WTC11 (cell line): ENCODE results near the gene GUCY1B1. TPM values are rescaled to one million over a fixed set of nuclear protein-coding genes. Genes with fewer than 3 reads are reported as not detected.

Experiments used
- ATAC-seq: fragments of 200-7000 bp; cut with Tn5 transposase; 2 replicates; pipeline ENCODE4 v1.10.0; 2021; ENCODE audit warnings: mild to moderate bottlenecking, moderate library complexity
- CTCF ChIA-PET: fragments of 300-600 bp; sonication (Branson Sonifier 250); formaldehyde crosslinking; loops from one replicate; lab custom pipeline; 2021; ENCODE audit warnings: antibody characterized with exemption; lab: Charles Lee
- POLR2A ChIA-PET: fragments of 350-600 bp; sonication (Branson Sonifier 250); formaldehyde crosslinking; loops from one replicate; lab custom pipeline; 2021; ENCODE audit warnings: antibody characterized with exemption; lab: Charles Lee
- DNase-seq: peaks from one replicate; pipeline ENCODE4 v3.0.0; 2021; ENCODE audit warnings: low spot score
- H3K27ac Mint-ChIP-seq: 2 replicates; pipeline ENCODE4 v1.8.0; 2021; ENCODE audit warnings: mixed read lengths
- H3K27me3 Mint-ChIP-seq: 2 replicates; pipeline ENCODE4 v1.8.0; 2021; ENCODE audit warnings: low read depth, mild to moderate bottlenecking, moderate library complexity, mixed read lengths
- H3K36me3 Mint-ChIP-seq: 2 replicates; pipeline ENCODE4 v1.8.0; 2021; ENCODE audit warnings: mixed read lengths
- H3K4me1 Mint-ChIP-seq: 2 replicates; pipeline ENCODE4 v1.8.0; 2022; ENCODE audit warnings: mixed read lengths
- H3K4me3 Mint-ChIP-seq: 2 replicates; pipeline ENCODE4 v1.8.0; 2021; ENCODE audit warnings: mild to moderate bottlenecking, moderate library complexity, mixed read lengths
- H3K9me3 Mint-ChIP-seq: 2 replicates; pipeline ENCODE4 v1.8.0; 2021; ENCODE audit warnings: mixed read lengths
- AFF4 ChIP-seq: sonication (generic); formaldehyde crosslinking; IDR thresholded peaks from 2 replicates; pipeline ENCODE4 v1.8.1; 2023; ENCODE audit warnings: mild to moderate bottlenecking, missing genetic modification reagents, borderline replicate concordance
- CREM ChIP-seq: sonication (generic); formaldehyde crosslinking; IDR thresholded peaks from 2 replicates; pipeline ENCODE4 v1.8.1; 2022; ENCODE audit warnings: mild to moderate bottlenecking, missing genetic modification reagents, moderate library complexity
- E2F4 ChIP-seq: sonication (generic); formaldehyde crosslinking; IDR thresholded peaks from 2 replicates; pipeline ENCODE4 v1.8.1; 2022; ENCODE audit warnings: low read depth, mild to moderate bottlenecking, moderate library complexity, missing genetic modification reagents, borderline replicate concordance
- JUN ChIP-seq: sonication (generic); formaldehyde crosslinking; IDR thresholded peaks from 2 replicates; pipeline ENCODE4 v1.8.0; 2023; ENCODE audit warnings: mild to moderate bottlenecking, missing genetic modification reagents
- RORB ChIP-seq: fragments of 250-450 bp; sonication (Bioruptor Pico); IDR thresholded peaks from 2 replicates; pipeline ENCODE4 v1.9.0; 2021; ENCODE audit warnings: mild to moderate bottlenecking
- TCF7 ChIP-seq: sonication (generic); formaldehyde crosslinking; IDR thresholded peaks from 2 replicates; pipeline ENCODE4 v1.8.0; 2022; ENCODE audit warnings: mild to moderate bottlenecking, low read depth, missing genetic modification reagents, moderate library complexity
- TP53 ChIP-seq: sonication (generic); formaldehyde crosslinking; IDR thresholded peaks from 2 replicates; pipeline ENCODE4 v1.8.1; 2023; ENCODE audit warnings: mild to moderate bottlenecking, missing genetic modification reagents
- ZBTB43 ChIP-seq: sonication (generic); formaldehyde crosslinking; IDR thresholded peaks from 2 replicates; pipeline ENCODE4 v1.8.1; 2023; ENCODE audit warnings: mild to moderate bottlenecking, missing genetic modification reagents
- ZNF232 ChIP-seq: sonication (generic); formaldehyde crosslinking; IDR thresholded peaks from 2 replicates; pipeline ENCODE4 v1.8.0; 2022; ENCODE audit warnings: mild to moderate bottlenecking, missing genetic modification reagents
- ZNF317 ChIP-seq: sonication (generic); formaldehyde crosslinking; IDR thresholded peaks from 2 replicates; pipeline ENCODE4 v1.8.1; 2023; ENCODE audit warnings: low read depth, mild to moderate bottlenecking, moderate library complexity, missing genetic modification reagents, borderline replicate concordance
- ZNF425 ChIP-seq: fragments of 250-450 bp; sonication (Bioruptor Pico); conservative IDR thresholded peaks from 2 replicates; pipeline ENCODE4 v1.9.0; 2021; ENCODE audit warnings: mild to moderate bottlenecking
- total RNA-seq: library from RNA; stranded (reverse); gene quantifications from 3 replicates; pipeline ENCODE4 v1.2.3, GENCODE V29; 2021
- TF ChIP-seq, protein P1 (sequence below): sonication (generic); formaldehyde crosslinking; IDR thresholded peaks from 2 replicates; pipeline ENCODE4 v1.8.1; 2022; ENCODE audit warnings: mild to moderate bottlenecking, moderate library complexity, missing genetic modification reagents
- TF ChIP-seq, protein P2 (sequence below): sonication (generic); formaldehyde crosslinking; IDR thresholded peaks from 2 replicates; pipeline ENCODE4 v1.8.1; 2023; ENCODE audit warnings: mild to moderate bottlenecking, missing genetic modification reagents
- TF ChIP-seq, protein P3 (sequence below): fragments of 250-450 bp; sonication (Bioruptor Pico); IDR thresholded peaks from 2 replicates; pipeline ENCODE4 v1.9.0; 2021; ENCODE audit warnings: mild to moderate bottlenecking, borderline replicate concordance

GUCY1B1 gene
- total RNA-seq, 1 experiment from 2014 or later = 12.7 TPM

DNA sequence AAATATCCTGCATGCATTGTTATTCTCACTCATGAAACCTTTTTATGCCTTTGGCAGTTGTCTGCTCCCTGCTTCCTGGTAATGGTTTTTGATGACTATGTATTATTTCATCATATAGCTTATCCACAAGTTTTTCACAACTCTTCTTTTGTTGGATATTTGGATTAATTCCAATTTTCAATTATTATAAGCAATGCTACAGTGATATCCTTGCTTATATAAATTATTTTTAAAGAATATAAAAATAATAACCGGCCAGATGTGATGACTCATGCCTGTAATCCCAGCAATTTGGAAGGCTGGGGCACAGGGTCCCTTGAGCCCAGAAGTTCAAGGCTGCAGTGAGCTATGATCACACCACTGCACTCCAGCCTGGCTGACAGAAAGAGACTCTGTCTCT lies 60.2 kb downstream of the GUCY1B1 start:
- ChIA-PET CTCF (interaction anchor here (1.9 kb wide), 1 partner anchor 134 kb away, joined by 11 read pairs; the partner anchor contains the start of gene CTSO), POLR2A (no interaction called here)
- no peak for DNase-seq
- H3K27me3 Mint-ChIP-seq = 0 out of 2 replicates have a peak, but pooled peaks cover 3% of the 10 kb centered on the region
- H3K4me3 Mint-ChIP-seq = no peak overlapping the region
- no peak for ATAC-seq
- no peaks in the 10 kb centered on the region for H3K36me3 Mint-ChIP-seq
- no peaks in the 10 kb centered on the region for H3K9me3 Mint-ChIP-seq
- H3K4me1 Mint-ChIP-seq = peaks cover 20% of the 10 kb centered on the region
- no peak for TF ChIP-seq ZNF317
- TF ChIP-seq, protein P1, sequence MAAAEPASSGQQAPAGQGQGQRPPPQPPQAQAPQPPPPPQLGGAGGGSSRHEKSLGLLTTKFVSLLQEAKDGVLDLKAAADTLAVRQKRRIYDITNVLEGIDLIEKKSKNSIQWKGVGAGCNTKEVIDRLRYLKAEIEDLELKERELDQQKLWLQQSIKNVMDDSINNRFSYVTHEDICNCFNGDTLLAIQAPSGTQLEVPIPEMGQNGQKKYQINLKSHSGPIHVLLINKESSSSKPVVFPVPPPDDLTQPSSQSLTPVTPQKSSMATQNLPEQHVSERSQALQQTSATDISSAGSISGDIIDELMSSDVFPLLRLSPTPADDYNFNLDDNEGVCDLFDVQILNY (CRISPR knock-in tag) = no peak
- TF ChIP-seq ZNF425 (CRISPR knock-in tag) = no peak
- no peak for TF ChIP-seq RORB
- no peak for TF ChIP-seq AFF4 (CRISPR knock-in tag)
- no peak for TF ChIP-seq ZNF232 (CRISPR knock-in tag)
- TF ChIP-seq, protein P2, sequence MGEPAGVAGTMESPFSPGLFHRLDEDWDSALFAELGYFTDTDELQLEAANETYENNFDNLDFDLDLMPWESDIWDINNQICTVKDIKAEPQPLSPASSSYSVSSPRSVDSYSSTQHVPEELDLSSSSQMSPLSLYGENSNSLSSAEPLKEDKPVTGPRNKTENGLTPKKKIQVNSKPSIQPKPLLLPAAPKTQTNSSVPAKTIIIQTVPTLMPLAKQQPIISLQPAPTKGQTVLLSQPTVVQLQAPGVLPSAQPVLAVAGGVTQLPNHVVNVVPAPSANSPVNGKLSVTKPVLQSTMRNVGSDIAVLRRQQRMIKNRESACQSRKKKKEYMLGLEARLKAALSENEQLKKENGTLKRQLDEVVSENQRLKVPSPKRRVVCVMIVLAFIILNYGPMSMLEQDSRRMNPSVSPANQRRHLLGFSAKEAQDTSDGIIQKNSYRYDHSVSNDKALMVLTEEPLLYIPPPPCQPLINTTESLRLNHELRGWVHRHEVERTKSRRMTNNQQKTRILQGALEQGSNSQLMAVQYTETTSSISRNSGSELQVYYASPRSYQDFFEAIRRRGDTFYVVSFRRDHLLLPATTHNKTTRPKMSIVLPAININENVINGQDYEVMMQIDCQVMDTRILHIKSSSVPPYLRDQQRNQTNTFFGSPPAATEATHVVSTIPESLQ (CRISPR knock-in tag) = no peak
- TF ChIP-seq E2F4 (CRISPR knock-in tag) = no peak
- no peak overlapping the region for H3K27ac Mint-ChIP-seq

GRCh38 chr4:155820887-155821518 lies 62.2 kb downstream of the GUCY1B1 start:
- H3K27me3 Mint-ChIP-seq = no peaks in the 10 kb centered on the region
- ChIA-PET CTCF (interaction anchor here (1.1 kb wide), 1 partner anchor 132 kb away, joined by 3 read pairs; no protein-coding TSS in a partner anchor), POLR2A (no interaction called here)
- no peak for ATAC-seq
- no peak overlapping the region for H3K4me3 Mint-ChIP-seq
- peaks cover 20% of the 10 kb centered on the region for H3K4me1 Mint-ChIP-seq
- no peak overlapping the region for H3K27ac Mint-ChIP-seq
- no peaks in the 10 kb centered on the region for H3K36me3 Mint-ChIP-seq
- H3K9me3 Mint-ChIP-seq = no peaks in the 10 kb centered on the region
- no peak for DNase-seq
- TF ChIP-seq CREM (CRISPR knock-in tag) (no peak), ZBTB43 (no peak), TP53 (CRISPR knock-in tag) (no peak), TCF7 (CRISPR knock-in tag) (no peak), JUN (CRISPR knock-in tag) (no peak)
- TF ChIP-seq, protein P3, sequence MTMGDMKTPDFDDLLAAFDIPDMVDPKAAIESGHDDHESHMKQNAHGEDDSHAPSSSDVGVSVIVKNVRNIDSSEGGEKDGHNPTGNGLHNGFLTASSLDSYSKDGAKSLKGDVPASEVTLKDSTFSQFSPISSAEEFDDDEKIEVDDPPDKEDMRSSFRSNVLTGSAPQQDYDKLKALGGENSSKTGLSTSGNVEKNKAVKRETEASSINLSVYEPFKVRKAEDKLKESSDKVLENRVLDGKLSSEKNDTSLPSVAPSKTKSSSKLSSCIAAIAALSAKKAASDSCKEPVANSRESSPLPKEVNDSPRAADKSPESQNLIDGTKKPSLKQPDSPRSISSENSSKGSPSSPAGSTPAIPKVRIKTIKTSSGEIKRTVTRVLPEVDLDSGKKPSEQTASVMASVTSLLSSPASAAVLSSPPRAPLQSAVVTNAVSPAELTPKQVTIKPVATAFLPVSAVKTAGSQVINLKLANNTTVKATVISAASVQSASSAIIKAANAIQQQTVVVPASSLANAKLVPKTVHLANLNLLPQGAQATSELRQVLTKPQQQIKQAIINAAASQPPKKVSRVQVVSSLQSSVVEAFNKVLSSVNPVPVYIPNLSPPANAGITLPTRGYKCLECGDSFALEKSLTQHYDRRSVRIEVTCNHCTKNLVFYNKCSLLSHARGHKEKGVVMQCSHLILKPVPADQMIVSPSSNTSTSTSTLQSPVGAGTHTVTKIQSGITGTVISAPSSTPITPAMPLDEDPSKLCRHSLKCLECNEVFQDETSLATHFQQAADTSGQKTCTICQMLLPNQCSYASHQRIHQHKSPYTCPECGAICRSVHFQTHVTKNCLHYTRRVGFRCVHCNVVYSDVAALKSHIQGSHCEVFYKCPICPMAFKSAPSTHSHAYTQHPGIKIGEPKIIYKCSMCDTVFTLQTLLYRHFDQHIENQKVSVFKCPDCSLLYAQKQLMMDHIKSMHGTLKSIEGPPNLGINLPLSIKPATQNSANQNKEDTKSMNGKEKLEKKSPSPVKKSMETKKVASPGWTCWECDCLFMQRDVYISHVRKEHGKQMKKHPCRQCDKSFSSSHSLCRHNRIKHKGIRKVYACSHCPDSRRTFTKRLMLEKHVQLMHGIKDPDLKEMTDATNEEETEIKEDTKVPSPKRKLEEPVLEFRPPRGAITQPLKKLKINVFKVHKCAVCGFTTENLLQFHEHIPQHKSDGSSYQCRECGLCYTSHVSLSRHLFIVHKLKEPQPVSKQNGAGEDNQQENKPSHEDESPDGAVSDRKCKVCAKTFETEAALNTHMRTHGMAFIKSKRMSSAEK (CRISPR knock-in tag) = no peak
- TF ChIP-seq, all 79 proteins: peak for 0
